ENCODE data around the gene GNAL.

GNAL gene

DNA sequence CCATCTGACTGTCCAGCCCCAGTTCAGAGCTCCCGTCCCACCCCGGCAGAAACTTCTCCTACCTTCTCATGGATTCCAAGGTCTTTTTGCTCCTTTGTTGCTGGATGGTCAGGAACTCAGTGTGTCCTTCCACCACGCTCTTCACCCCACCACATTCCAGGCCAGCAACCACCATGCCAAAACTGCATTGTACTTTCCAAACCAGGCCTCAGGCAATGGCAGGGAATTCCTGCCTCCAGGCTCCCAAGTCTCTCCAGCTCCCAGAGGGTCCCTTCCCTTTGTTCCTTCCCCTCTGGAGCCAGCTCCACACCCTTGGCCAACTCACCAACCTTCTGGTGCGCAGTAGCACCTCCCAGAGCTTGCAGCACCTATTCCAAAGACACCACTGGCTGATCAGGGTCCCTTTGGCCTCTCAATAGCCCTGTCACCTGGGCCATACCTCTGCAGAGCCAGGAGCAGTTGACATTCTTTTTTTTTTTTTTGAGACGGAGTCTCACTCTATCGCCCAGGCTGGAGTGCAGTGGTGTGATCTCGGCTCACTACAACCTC, 170.3 kb downstream of the GNAL start:
- TF ChIP-seq, protein P1, sequence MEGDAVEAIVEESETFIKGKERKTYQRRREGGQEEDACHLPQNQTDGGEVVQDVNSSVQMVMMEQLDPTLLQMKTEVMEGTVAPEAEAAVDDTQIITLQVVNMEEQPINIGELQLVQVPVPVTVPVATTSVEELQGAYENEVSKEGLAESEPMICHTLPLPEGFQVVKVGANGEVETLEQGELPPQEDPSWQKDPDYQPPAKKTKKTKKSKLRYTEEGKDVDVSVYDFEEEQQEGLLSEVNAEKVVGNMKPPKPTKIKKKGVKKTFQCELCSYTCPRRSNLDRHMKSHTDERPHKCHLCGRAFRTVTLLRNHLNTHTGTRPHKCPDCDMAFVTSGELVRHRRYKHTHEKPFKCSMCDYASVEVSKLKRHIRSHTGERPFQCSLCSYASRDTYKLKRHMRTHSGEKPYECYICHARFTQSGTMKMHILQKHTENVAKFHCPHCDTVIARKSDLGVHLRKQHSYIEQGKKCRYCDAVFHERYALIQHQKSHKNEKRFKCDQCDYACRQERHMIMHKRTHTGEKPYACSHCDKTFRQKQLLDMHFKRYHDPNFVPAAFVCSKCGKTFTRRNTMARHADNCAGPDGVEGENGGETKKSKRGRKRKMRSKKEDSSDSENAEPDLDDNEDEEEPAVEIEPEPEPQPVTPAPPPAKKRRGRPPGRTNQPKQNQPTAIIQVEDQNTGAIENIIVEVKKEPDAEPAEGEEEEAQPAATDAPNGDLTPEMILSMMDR (IDR thresholded peaks at IDR 0.05; ENCODE audit: insufficient read depth, low read depth, low read length, missing control alignments) = no peak
- peak overlapping the region; percentile 50 for H3K4me3 ChIP-seq (ENCODE audit: low read length)
- no peak for DNase-seq (ENCODE audit: low read depth)

DNA sequence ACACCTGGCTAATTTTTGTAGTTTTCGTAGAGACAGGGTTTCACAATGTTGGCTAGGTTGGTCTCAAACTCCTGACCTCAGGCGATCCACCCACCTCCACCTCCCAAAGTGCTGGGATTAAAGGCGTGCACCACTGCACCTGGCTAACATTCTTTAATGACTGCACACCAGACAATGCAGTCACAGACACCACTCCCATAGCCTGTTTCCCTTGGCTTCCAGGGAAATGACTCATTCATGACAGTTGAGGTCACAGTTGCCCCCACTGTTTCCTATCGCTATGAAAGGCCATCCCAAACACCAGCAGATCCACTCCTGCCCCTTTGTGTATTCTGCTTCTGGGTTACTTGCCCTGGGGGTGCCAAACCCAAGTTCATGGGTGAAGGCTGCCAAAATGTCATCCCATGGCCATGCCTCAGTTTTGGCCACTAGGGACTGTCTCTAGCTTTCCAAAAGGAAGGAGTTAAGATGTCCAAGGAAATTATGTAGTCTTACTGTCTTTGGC, 170.9 kb downstream of the GNAL start:
- peak; percentile 97 for DNase-seq (ENCODE audit: low read depth)
- H3K4me3 ChIP-seq (ENCODE audit: low read length) = peak overlapping the region; percentile 50
- TF ChIP-seq, protein P1 (IDR thresholded peaks at IDR 0.05; ENCODE audit: insufficient read depth, low read depth, low read length, missing control alignments) = peak; percentile 67

DNA sequence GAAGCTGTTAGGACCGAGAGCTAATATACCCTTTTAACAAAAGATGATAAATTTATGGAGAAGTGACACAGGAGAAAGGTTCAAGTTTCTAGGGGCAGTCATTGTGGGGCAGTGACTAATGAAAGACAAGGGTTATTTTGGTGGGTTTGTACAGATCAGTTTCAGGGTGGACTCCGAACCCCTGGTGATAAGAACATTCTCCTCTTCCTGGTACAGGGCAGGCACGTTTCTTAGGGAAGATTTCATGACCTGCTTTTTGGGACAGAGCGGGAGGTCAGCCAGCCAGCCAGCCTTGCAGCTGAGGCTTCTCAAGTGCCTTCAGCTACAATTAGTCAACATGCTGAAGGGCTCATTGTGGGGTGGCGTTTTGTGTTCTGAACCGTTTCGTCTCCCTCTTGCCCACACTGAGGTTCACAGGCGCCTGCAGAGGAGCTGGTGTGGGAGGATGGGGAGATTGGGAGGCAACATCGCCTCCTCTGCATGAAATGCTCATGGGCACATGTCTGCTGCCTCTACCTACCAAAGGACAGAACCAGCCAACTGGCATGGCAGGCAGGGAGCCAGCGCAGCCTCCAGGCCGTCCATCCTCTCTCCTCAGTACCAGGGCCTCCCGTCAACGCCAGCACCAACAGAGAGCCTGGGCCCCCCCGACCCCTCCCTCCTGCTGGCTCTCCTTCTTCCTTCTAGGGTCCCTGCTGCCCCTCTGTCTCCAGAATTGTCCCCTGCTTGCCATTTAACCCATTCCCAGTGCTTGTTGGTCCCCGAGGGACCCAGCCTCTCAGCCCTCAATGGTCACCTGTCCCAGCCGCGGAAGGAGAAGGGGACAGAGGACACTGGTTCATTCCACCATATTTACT, 171.8 kb downstream of the GNAL start:
- no peak overlapping the region for H3K4me3 ChIP-seq (ENCODE audit: low read length)
- TF ChIP-seq, protein P1 (IDR thresholded peaks at IDR 0.05; ENCODE audit: insufficient read depth, low read depth, low read length, missing control alignments) = no peak
- no peak for DNase-seq (ENCODE audit: low read depth)

DNA sequence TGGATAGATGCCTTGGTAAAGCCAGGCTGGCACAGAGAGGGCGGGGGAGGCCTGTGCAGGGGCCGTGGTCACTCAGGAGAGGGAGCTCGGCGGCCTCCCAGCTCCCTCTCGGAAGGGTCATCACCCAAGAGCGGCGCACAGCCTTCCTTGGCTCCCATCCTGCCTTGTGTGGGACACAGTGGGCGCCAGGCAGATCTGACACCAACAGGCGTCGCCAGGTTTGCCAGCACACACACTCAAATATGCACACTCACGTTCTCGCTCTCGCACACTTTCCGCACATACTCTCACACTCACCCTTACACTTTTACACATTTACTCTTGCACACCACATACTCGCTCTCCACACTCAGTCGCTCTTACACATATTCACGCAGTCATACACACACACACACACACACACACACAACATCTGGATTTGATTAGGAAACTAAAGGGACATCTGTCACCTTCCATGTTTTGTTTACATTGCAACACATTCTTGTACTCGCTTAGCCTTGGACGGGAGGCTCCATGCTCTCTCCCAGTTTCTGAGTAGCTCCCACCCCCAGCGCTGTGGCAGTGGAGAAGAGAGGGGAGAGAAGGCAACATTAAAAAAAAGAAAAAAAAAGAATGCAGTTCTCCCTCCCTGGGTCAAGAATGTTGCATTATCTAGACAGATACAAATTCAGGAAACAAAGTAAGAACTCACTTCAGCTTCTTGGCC, 172.7 kb downstream of the GNAL start:
- no peak for DNase-seq (ENCODE audit: low read depth)
- TF ChIP-seq, protein P1 (IDR thresholded peaks at IDR 0.05; ENCODE audit: insufficient read depth, low read depth, low read length, missing control alignments) = no peak

DNA sequence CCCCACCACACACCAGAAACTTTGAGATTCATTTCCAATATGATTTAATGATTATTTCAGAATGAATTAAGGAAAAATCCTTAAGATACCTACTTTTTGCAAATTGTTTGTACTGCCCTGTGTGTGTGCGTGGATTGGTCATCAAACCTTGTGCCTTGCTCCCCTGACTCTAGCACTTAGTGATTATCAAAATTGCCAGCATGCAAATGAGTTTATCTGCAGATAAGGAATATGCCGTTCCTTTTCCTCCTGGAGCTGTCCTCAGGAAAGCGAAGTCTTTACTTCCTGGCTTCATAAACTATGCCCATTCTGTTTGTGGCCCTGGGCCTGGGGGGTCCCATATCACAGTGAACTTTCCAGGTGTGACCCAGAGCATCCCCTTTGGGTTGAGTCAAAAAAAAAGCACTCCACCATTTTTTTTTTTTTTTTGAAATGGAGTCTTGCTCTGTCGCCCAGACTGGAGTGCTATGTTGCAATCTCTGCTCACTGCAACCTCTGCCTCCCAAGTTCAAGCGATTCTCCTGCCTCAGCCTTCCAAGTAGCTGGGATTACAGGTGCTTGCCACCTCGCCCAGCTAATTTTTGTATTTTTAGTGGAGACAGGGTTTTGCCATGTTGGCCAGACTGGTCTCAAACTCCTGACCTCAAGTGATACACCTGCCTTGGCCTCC, 173.5 kb downstream of the GNAL start:
- no peak for DNase-seq (ENCODE audit: low read depth)
- TF ChIP-seq, protein P1 (IDR thresholded peaks at IDR 0.05; ENCODE audit: insufficient read depth, low read depth, low read length, missing control alignments) = no peak
- no peak overlapping the region for H3K4me3 ChIP-seq (ENCODE audit: low read length)

More for the DNA sequence above, 172.7 kb downstream of the GNAL start:
- H3K4me3 ChIP-seq (ENCODE audit: low read length) = no peak overlapping the region

DNA sequence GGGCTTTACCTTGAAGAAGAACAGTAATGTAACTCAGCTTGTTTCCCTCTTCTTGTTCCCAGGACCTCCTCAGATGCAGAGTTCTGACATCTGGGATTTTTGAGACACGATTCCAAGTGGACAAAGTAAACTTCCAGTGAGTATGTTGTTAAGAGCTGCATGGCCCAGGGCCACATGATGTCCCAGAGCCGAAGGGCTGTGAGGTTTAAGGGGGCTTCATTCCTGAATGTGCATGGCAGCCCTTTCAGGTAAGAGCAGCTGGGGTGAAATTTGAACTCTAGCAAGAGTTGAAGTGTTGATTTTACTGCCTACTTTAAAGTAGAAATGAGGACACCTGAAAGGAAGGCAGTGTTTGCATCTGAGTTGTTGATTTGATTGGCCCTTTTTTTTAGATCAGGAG, 175.4 kb downstream of the GNAL start:
- H3K4me3 ChIP-seq (ENCODE audit: low read length) = no peak overlapping the region
- no peak for DNase-seq (ENCODE audit: low read depth)
- TF ChIP-seq, protein P1 (IDR thresholded peaks at IDR 0.05; ENCODE audit: insufficient read depth, low read depth, low read length, missing control alignments) = no peak
